Activated T-helper 1 cell treated with anti-CD3 and anti-CD28 coated beads, Interleukin-12 subunit alpha, Interleukin-12 subunit beta, Interleukin-2, Interleukin-4 antibody, amounts not matched to agents 30 ng/mL and 10 ng/mL and 1 ng/mL, durations not matched to agents 14 hours and 24 hours and 36 hours (primary cell): ENCODE data around the gene SHISAL2B. TPM values are rescaled to one million over a fixed set of nuclear protein-coding genes. Genes with fewer than 3 reads are reported as not detected.
"Not testable (repeated sequence)": the region's sequence is repeated elsewhere in the genome, so short reads cannot be mapped to it uniquely, and the experiment has no call there.

Source experiments
- DNase-seq: peaks from one replicate; pipeline ENCODE4 v3.0.0; 2021; ENCODE audit warnings: low spot score
- H3K27ac Mint-ChIP-seq: one replicate; pipeline ENCODE4 v1.8.0; 2021; ENCODE audit warnings: mild to moderate bottlenecking, mixed read lengths
- H3K27me3 Mint-ChIP-seq: one replicate; pipeline ENCODE4 v1.8.0; 2022; ENCODE audit warnings: mild to moderate bottlenecking, moderate library complexity, mixed read lengths; ENCODE audit not compliant: insufficient read depth
- H3K36me3 Mint-ChIP-seq: one replicate; pipeline ENCODE4 v1.8.0; 2021; ENCODE audit warnings: low read depth, mixed read lengths
- H3K4me1 Mint-ChIP-seq: one replicate; pipeline ENCODE4 v1.8.0; 2021; ENCODE audit warnings: low read depth, mixed read lengths
- H3K4me3 Mint-ChIP-seq: one replicate; pipeline ENCODE4 v1.8.0; 2021; ENCODE audit warnings: mild to moderate bottlenecking, moderate library complexity, mixed read lengths
- H3K9me3 Mint-ChIP-seq: one replicate; pipeline ENCODE4 v1.8.0; 2021; ENCODE audit warnings: mixed read lengths
- intact Hi-C: fragments of 100-400 bp; cut with micrococcal nuclease; formaldehyde crosslinking; loops from one replicate; pipeline ENCODE4 v1.15.1; 2024
- total RNA-seq: library from RNA; stranded (reverse); gene quantifications from 2 replicates; pipeline ENCODE4 v1.2.3, GENCODE V29; 2022

Gene SHISAL2B
- total RNA-seq = not detected in 2 replicates

DNA sequence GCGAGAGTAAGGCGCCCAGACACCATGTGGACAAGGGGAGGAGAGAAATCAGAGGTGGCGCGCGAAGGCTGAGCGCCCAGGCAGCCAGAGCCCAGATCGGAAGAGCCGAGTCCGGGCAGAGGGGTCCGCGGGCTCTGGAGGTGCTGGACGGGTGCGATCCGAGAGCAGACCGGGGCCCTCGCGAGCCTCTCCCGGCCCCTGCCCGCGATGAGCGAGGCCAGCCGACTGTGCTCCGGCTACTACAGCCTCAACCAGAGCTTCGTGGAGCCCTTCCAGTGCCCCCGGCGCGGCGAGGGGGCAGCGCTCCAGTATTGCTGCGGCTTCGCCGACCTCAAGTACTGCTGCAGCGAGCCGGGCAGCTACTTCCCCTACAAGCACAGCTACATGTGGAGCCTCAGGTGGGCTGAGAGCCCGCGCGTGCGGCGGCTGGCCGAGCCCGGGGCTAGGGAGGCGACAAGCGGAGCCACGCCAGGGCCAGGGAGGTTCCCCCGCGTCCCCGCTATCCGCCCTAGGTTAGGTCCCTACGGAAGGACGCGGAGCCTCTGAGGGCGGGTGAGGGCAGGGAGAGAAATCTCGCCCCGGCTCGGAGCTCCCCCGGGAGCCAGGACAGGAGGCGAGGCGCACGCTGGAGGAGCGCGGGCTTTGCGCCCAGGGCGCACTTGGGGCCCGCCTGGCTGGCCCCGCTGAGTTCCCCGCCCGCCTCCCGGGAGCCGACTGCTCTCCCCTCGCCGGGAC lies at the start of gene SHISAL2B:
SHISAL2B (plus strand) TSS at position 87 of the 735 bp plus-strand sequence; CDS start at position 208, 121 bp downstream.
- Mint-ChIP-seq H3K4me3 (peak within 1 kb of the TSS; percentile 27), H3K36me3 (no peaks in the 10 kb centered on the region), H3K27ac (no peak within 1 kb of the TSS), H3K4me1 (peaks cover 6% of the 10 kb centered on the region), H3K9me3 (no peaks in the 10 kb centered on the region), H3K27me3 (peaks cover 50% of the 10 kb centered on the region)
- intact Hi-C loops = no loop called here
- DNase-seq = no peak

DNA sequence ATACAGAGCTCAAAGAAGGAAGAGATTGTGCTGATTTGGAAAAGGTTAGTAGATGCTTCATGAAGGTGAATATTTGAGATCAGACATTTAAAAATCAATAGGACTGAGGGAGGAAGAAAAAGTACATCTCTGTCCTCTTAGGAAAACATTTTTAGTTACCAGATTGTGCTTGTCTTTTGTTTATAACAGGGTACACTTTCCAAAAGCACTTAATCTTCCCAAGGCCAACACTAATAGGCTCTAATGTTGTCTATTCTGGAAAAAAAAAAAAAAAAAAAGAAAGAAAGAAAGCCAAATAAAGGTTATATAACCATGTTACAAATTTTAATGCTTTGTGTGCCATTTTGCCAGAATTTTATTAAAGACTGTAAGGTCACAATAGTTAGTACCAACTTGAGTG lies 45.5 kb upstream of the SHISAL2B start:
- Mint-ChIP-seq H3K36me3 (no peaks in the 10 kb centered on the region), H3K4me1 (no peaks in the 10 kb centered on the region), H3K27me3 (no peaks in the 10 kb centered on the region), H3K4me3 (no peak overlapping the region), H3K9me3 (no peaks in the 10 kb centered on the region), H3K27ac (no peak overlapping the region)
- DNase-seq = no peak
- intact Hi-C loops = no loop called here

DNA sequence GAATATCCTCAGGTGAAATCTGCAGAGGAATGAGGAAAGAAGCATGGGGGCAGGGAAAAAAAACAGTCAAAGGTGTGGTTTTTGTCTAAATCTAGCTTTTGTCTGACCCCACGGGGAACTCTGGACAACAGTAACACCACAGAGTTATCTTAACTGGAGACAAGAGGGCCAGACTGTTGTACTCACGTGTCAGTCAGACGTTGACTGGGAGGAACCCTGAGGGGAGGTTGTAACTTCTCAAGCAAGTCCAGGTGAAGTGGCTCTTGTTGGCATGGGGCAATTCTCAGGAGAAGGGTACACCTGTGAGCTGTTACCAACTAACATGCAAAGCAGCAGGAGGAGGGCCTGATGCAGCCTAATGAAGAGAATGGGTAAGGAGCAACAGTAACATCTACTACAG lies 44.1 kb upstream of the SHISAL2B start:
- H3K4me1 Mint-ChIP-seq = no peaks in the 10 kb centered on the region

DNA sequence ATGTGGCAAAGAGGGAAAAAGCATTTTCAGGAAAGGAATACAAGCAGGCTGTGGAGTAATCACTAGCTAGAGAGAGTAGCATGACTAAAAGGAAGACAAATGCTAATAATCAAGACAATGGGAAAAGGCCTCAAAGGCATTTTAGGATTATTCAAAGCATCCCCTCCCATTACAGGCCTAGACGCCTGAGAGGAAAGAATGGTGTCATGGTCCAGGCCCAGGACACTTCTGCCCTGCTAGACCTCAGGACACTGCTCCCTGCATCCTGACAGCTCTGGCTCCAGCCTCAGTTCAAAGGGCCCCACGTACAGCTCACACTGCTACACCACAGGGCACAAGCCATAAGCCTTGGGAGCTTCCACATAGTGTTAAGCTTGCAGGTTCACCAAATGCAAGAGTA lies 40.8 kb upstream of the SHISAL2B start:
- no peak for DNase-seq
- intact Hi-C loops = no loop called here
- Mint-ChIP-seq H3K9me3 (no peaks in the 10 kb centered on the region), H3K27ac (no peak overlapping the region), H3K27me3 (peaks cover 3% of the 10 kb centered on the region), H3K36me3 (no peaks in the 10 kb centered on the region), H3K4me3 (no peak overlapping the region), H3K4me1 (no peaks in the 10 kb centered on the region)

More for the DNA sequence above, 44.1 kb upstream of the SHISAL2B start:
- intact Hi-C loops = no loop called here
- Mint-ChIP-seq H3K4me3 (no peak overlapping the region), H3K27me3 (no peaks in the 10 kb centered on the region), H3K36me3 (no peaks in the 10 kb centered on the region), H3K27ac (no peak overlapping the region), H3K9me3 (no peaks in the 10 kb centered on the region)
- no peak for DNase-seq

DNA sequence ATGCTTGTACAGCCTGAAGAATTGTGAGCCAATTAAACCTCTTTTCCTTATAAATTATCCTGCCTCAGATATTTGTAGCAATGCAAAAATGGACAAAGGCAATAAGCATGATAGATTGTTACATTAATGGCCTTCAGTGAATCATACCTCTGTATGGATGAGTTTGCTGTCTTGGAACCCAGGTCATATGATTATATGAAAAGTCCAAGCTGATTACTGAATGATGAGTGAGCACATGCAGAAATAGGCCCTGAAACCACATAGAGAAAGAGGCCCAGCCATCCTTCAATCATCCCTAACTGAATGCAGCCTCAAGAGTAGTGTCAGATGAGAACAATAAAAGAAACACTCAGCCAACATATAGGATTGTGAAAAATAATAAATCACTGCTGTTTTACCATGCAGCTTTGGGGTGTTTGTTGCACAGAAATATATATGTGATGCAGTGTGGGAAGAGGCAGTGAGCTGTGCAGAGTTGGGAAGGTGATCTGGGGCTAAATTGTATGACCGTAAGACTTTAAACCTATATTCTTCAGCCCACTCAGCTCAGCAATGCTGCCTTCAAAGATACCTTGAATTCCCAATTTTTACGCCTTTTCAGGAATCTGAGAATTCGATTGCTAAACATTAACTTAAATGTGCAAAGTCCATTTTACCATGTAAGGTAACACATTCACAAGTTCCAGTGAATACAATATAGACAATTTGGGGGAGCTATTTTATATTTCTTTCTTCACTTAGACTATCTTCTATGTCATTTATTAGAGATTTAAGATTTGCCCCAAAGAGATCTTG lies 36.3 kb upstream of the SHISAL2B start:
- no peak overlapping the region for H3K4me3 Mint-ChIP-seq
- H3K27ac Mint-ChIP-seq = no peak overlapping the region
- no peaks in the 10 kb centered on the region for H3K36me3 Mint-ChIP-seq
- peaks cover 3% of the 10 kb centered on the region for H3K27me3 Mint-ChIP-seq
- H3K9me3 Mint-ChIP-seq = no peaks in the 10 kb centered on the region
- no peaks in the 10 kb centered on the region for H3K4me1 Mint-ChIP-seq
- intact Hi-C loops = no loop called here
- no peak for DNase-seq

DNA sequence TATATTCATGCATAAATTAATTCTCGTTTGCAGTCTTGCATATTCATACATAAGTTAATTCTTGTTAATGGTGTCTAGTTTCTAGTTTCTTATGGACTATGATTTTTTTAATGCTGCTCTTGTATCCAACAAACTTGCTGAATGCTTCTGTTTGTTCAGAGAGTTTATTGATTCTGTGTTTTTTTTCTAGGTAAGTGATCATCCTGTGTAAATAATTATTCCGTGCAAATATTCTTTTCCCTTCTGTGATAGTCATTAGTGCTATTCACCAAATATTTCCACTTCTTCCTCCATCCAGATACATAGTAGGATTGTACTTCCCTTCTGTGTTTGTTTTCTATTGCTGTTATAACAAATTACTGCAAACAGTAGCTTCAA lies 35.8 kb upstream of the SHISAL2B start:
- H3K4me1 Mint-ChIP-seq = no peaks in the 10 kb centered on the region
- no peak overlapping the region for H3K4me3 Mint-ChIP-seq
- intact Hi-C loops = no loop called here
- DNase-seq = no peak
- H3K36me3 Mint-ChIP-seq = no peaks in the 10 kb centered on the region
- H3K9me3 Mint-ChIP-seq = no peaks in the 10 kb centered on the region
- peaks cover 4% of the 10 kb centered on the region for H3K27me3 Mint-ChIP-seq
- no peak overlapping the region for H3K27ac Mint-ChIP-seq

DNA sequence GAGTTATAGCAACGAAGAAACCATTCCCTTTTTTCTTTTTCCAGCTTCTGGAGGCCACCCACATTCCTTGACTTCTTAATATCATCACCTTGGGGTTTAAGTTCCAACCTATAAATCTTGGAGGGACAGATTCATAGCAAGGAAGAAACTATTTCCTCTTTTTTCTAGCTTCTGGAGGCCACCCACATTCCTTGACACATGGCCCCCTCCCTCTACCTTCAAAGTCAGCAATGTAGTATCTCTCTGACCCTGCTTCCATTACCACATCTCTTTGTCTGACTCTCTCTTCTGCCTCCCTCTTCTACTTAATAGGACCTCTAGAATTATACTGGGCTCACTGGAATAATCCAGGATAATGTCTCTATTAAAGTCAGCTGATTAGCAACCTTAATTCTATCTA lies 34.7 kb upstream of the SHISAL2B start:
- H3K9me3 Mint-ChIP-seq = no peaks in the 10 kb centered on the region
- no peak overlapping the region for H3K27ac Mint-ChIP-seq
- DNase-seq = no peak
- no peak overlapping the region for H3K4me3 Mint-ChIP-seq
- H3K4me1 Mint-ChIP-seq = no peaks in the 10 kb centered on the region
- H3K27me3 Mint-ChIP-seq = peaks cover 4% of the 10 kb centered on the region
- intact Hi-C loops = no loop called here
- H3K36me3 Mint-ChIP-seq = no peaks in the 10 kb centered on the region

DNA sequence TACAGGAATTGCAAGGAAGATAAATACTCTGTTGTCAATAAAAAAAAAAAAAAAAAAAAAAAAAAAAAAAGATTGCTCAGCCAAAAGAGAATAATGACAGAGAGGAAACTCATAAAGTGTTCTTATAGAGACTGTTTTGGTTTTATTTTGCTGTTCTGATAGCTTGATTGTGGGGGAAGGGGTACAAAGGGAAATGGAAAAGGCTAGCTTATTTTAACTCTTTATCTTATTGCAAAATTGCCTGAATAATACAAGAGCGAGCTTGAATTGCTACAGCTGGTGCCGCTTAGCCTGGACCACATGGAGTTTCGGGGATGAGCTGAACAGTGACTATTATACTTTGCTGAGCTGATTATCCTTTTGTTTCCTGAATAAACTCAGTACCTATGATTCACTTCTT lies 31.0 kb upstream of the SHISAL2B start:
- no peaks in the 10 kb centered on the region for H3K4me1 Mint-ChIP-seq
- no peak overlapping the region for H3K4me3 Mint-ChIP-seq
- DNase-seq = no peak
- no peaks in the 10 kb centered on the region for H3K36me3 Mint-ChIP-seq
- H3K27me3 Mint-ChIP-seq = peaks cover 1% of the 10 kb centered on the region
- no peak overlapping the region for H3K27ac Mint-ChIP-seq
- H3K9me3 Mint-ChIP-seq = no peaks in the 10 kb centered on the region
- intact Hi-C loops = no loop called here

DNA sequence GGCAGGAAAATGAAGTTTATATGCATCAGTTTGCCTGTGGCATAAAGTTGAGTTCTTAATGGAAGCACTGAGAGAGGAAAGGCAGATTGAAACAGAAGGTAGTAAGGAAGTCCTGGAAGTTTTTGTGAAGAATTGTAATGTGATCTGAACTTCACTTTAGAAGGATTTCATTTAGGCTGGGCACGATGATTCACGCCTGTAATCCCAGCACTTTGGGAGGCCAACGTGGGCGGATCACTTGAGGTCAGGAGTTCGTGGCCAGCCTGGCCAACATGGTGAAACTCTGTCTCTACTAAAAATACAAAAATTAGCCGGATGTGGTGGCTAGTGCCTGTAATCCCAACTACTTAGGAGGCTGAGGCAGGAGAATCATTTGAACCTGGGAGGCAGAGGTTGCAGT lies 27.1 kb upstream of the SHISAL2B start:
- DNase-seq, H3K9me3 Mint-ChIP-seq, H3K27me3 Mint-ChIP-seq, intact Hi-C loops, H3K27ac Mint-ChIP-seq, H3K4me1 Mint-ChIP-seq, H3K4me3 Mint-ChIP-seq, H3K36me3 Mint-ChIP-seq: not testable (repeated sequence)

DNA sequence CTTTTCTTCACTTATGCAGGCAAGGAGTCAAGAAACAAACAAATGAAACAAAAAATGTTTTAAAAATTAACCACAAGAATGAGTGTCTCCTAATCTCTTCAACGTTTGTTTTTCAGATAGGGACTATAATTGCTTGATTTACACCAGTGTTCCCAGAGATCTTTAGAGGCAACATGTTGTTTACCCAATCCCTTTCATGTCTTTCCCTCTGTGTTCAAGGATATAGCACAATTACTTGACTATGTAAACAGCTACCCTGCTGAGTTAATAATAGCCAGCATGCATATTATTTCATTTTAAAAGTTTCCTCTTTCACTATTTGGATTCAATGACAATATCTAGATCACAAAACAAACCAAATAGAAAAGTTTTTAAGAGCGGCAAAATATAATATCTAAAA lies 25.1 kb upstream of the SHISAL2B start:
- Mint-ChIP-seq H3K4me1 (no peaks in the 10 kb centered on the region), H3K36me3 (no peaks in the 10 kb centered on the region), H3K4me3 (no peak overlapping the region), H3K27me3 (no peaks in the 10 kb centered on the region), H3K9me3 (no peaks in the 10 kb centered on the region), H3K27ac (no peak overlapping the region)
- intact Hi-C loops = no loop called here
- DNase-seq = no peak

DNA sequence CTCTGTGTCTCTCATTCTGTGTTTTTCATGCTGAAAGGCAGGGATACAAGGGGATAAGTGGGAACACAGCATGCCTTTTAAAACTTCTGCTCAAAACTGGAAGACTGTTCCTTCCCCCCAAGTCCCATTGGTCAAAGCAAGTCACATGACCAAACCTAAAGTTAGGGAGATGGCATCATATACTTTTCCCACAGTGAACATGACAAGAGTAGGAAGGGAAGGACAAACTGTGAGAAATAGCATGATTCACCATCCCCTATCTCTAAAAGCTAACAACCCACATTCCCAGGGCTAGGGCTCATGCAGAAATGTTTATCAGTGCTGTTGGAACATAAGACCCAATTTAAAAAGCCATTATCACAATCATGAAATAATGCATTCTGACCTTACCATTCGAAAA lies 24.2 kb upstream of the SHISAL2B start:
- H3K9me3 Mint-ChIP-seq = no peaks in the 10 kb centered on the region
- H3K27ac Mint-ChIP-seq = no peak overlapping the region

DNA sequence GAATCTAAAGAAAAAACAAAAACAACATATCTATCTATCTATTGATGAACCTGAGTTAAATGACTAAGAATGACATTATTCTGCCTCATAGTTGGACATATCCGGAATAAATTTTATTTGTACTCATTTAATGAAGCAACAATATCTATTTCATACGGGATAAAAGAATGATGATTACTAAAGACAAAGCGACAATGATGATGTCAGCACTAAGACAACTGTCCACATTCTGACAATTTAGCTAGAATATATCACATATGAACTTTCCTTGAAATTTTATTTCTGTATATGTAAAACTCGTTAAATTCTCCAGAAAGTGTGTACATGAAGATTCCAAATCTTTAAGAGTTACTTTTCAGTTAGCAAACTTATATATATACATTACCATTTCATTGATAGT lies 23.2 kb upstream of the SHISAL2B start:
- Mint-ChIP-seq H3K36me3 (no peaks in the 10 kb centered on the region), H3K4me1 (no peaks in the 10 kb centered on the region), H3K4me3 (no peak overlapping the region), H3K9me3 (no peaks in the 10 kb centered on the region), H3K27ac (no peak overlapping the region), H3K27me3 (no peaks in the 10 kb centered on the region)
- no peak for DNase-seq
- intact Hi-C loops = no loop called here

More for the DNA sequence above, 24.2 kb upstream of the SHISAL2B start:
- Mint-ChIP-seq H3K36me3 (no peaks in the 10 kb centered on the region), H3K4me3 (no peak overlapping the region), H3K27me3 (no peaks in the 10 kb centered on the region), H3K4me1 (no peaks in the 10 kb centered on the region)
- no peak for DNase-seq
- intact Hi-C loops = no loop called here

DNA sequence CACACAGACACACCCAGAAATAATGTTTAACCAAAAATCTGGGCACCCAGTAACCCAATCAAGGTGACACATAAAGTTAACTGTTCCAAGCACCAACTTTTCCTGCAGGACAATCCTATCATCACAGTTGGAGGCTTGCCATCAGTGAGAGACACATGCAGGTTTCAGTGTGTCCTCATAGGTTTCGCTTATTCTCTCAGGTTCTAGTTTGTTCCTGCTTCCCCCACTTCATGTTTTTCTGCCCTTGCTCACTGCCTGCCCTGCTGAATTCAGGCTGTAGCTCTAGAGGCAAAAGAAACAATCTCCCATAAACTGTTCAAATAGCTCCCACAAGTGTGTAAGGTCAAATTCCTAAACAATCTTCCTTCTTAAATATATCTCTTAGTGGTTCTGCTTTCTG lies 20.0 kb upstream of the SHISAL2B start:
- intact Hi-C loops = no loop called here
- no peaks in the 10 kb centered on the region for H3K27me3 Mint-ChIP-seq
- H3K4me3 Mint-ChIP-seq = no peak overlapping the region
- no peaks in the 10 kb centered on the region for H3K36me3 Mint-ChIP-seq
- no peaks in the 10 kb centered on the region for H3K9me3 Mint-ChIP-seq
- no peaks in the 10 kb centered on the region for H3K4me1 Mint-ChIP-seq
- no peak overlapping the region for H3K27ac Mint-ChIP-seq
- no peak for DNase-seq
